Caco-2 (cell line): Measurements from ENCODE around the gene AGFG2. TPM values are rescaled to one million over a fixed set of nuclear protein-coding genes. Genes with fewer than 3 reads are reported as not detected.
A peak's percentile ranks its signal among the peaks of the same experiment; 100 is the strongest.

Experiments
- BruUV-seq: library from RNA; stranded (reverse); fragments of 400-500 nt; replicated peaks from 2 replicates; lab custom pipeline; 2021; lab: Mats Ljungman, UMichigan
- CTCF ChIA-PET: fragments of 300-600 bp; sonication (Branson Sonifier 250); formaldehyde crosslinking; loops from one replicate; lab custom pipeline; 2022; ENCODE audit warnings: antibody characterized with exemption; lab: Charles Lee
- POLR2A ChIA-PET: fragments of 300-600 bp; sonication (Branson Sonifier 250); formaldehyde crosslinking; loops from one replicate; lab custom pipeline; 2022; ENCODE audit warnings: antibody characterized with exemption; lab: Charles Lee
- DNase-seq, 2 experiments: peaks; one replicate each; pipeline versions ENCODE4 v3.0.0 to v3.0.0-alpha.2; 2020 to 2022
- H3K27me3 ChIP-seq: replicated peaks from 2 replicates; pipeline ENCODE4 v1.6.0; 2011; ENCODE audit warnings: low read length; ENCODE audit not compliant: control insufficient read depth, insufficient read depth
- H3K36me3 ChIP-seq: 2 replicates; pipeline ENCODE4 v1.5.1; 2011; ENCODE audit warnings: low read length; ENCODE audit not compliant: control insufficient read depth, insufficient read depth
- H3K4me1 ChIP-seq: fragments of 250-450 bp; sonication (Bioruptor Pico); 2 replicates; pipeline ENCODE4 v1.5.1; 2020; ENCODE audit warnings: mild to moderate bottlenecking
- H3K4me3 ChIP-seq: 2 replicates; pipeline ENCODE4 v1.5.1; 2011; ENCODE audit warnings: low read depth, mild to moderate bottlenecking, control low read depth, low read length
- H3K9me3 ChIP-seq: fragments of 250-450 bp; sonication (Bioruptor Pico); 2 replicates; pipeline ENCODE4 v1.5.1; 2020; ENCODE audit warnings: mild to moderate bottlenecking, moderate library complexity
- H3K27ac Mint-ChIP-seq: one replicate; pipeline ENCODE4 v1.8.0; 2022; ENCODE audit warnings: mixed read lengths; ENCODE audit not compliant: unreplicated experiment
- H3K27me3 Mint-ChIP-seq: one replicate; pipeline ENCODE4 v1.8.0; 2022; ENCODE audit warnings: mixed read lengths; ENCODE audit not compliant: insufficient read depth, unreplicated experiment
- H3K36me3 Mint-ChIP-seq: one replicate; pipeline ENCODE4 v1.8.0; 2022; ENCODE audit warnings: mild to moderate bottlenecking, mixed read lengths; ENCODE audit not compliant: insufficient read depth, unreplicated experiment
- H3K4me1 Mint-ChIP-seq: one replicate; pipeline ENCODE4 v1.8.0; 2022; ENCODE audit warnings: low read depth, mixed read lengths; ENCODE audit not compliant: unreplicated experiment
- H3K4me3 Mint-ChIP-seq: one replicate; pipeline ENCODE4 v1.8.0; 2022; ENCODE audit warnings: mild to moderate bottlenecking, moderate library complexity, mixed read lengths; ENCODE audit not compliant: unreplicated experiment
- H3K9me3 Mint-ChIP-seq: one replicate; pipeline ENCODE4 v1.8.0; 2022; ENCODE audit warnings: mixed read lengths; ENCODE audit not compliant: unreplicated experiment
- CTCF ChIP-seq, 2 experiments: fragments of 200-600 bp in 1 of 2; IDR thresholded peaks; 1 replicate in 1 of 2; 2 replicates in 1 of 2; pipeline versions ENCODE4 v1.5.1 to v1.8.0; 2011 to 2022; ENCODE audit warnings: antibody characterized with exemption in 1 of 2, control low read depth in 1 of 2, inconsistent platforms in 1 of 2, low read depth in 1 of 2, low read length in 1 of 2, mild to moderate bottlenecking in 1 of 2, moderate library complexity in 1 of 2; ENCODE audit not compliant: insufficient read depth in 1 of 2, severe bottlenecking in 1 of 2, unreplicated experiment in 1 of 2
- intact Hi-C: fragments of 100-400 bp; cut with micrococcal nuclease; formaldehyde crosslinking; loops from one replicate; pipeline ENCODE4 v1.10.0; 2022; ENCODE audit not compliant: unreplicated experiment
- total RNA-seq: library from RNA; stranded (reverse); gene quantifications from 2 replicates; pipeline ENCODE4 v1.2.3, GENCODE V29; 2022

The AGFG2 gene
- total RNA-seq, 1 experiment from 2014 or later = 60.7 TPM

GRCh38 chr7:100586266-100587025 is 47.4 kb downstream of the AGFG2 start, which contains the start of gene FBXO24:
TSS of gene FBXO24 (plus strand) at chr7:100586328. CDS start at chr7:100586626, 298 bp downstream.
- H3K36me3 Mint-ChIP-seq = peaks cover 25% of the 10 kb centered on the region
- CTCF ChIA-PET = interaction anchor here (0.6 to 3.5 kb wide), 25 partner anchors 14 to 454 kb away, joined by 3 to 18 read pairs (median 6); partner anchors contain the start of genes GIGYF1, MOSPD3, NYAP1 and POP7
- BruUV-seq = no TSS peak
- H3K27me3 ChIP-seq = no peaks in the 10 kb centered on the region
- no peaks in the 10 kb centered on the region for H3K9me3 ChIP-seq
- H3K4me1 ChIP-seq = peaks cover 13% of the 10 kb centered on the region
- no peak for TF ChIP-seq CTCF (IDR thresholded peaks at IDR 0.05; ENCODE audit: insufficient read depth in 1 of 2, low read depth in 1 of 2, low read length in 1 of 2, severe bottlenecking in 1 of 2, unreplicated experiment in 1 of 2)
- H3K4me3 ChIP-seq = peak within 1 kb of the TSS; percentile 74
- H3K9me3 Mint-ChIP-seq = no peaks in the 10 kb centered on the region
- H3K36me3 ChIP-seq = peaks cover 14% of the 10 kb centered on the region; the same call in 1 of the 2 replicates
- peak; percentile 100 for DNase-seq
- peak within 1 kb of the TSS; percentile 93 for H3K27ac Mint-ChIP-seq
- H3K4me1 Mint-ChIP-seq = peaks cover 11% of the 10 kb centered on the region
- POLR2A ChIA-PET = interaction anchor here (0.6 to 3.6 kb wide), 26 partner anchors 8 to 1105 kb away, joined by 3 to 60 read pairs (median 5); partner anchors contain the start of genes AGFG2, GIGYF1, GNB2 and MEPCE
- no peaks in the 10 kb centered on the region for H3K27me3 Mint-ChIP-seq
- peak within 1 kb of the TSS; percentile 86 for H3K4me3 Mint-ChIP-seq
- intact Hi-C loops = loop anchor here (1.0 to 2.0 kb wide), 5 partner anchors 18 to 266 kb away; partner anchors contain the start of genes GNB2, MOSPD3 and SLC12A9

- ChIA-PET CTCF (interaction anchor here (0.5 to 1.8 kb wide), 21 partner anchors 11 to 629 kb away, joined by 3 to 21 read pairs (median 4); partner anchors contain the start of genes AGFG2, MOSPD3, PLOD3 and POP7), POLR2A (no interaction called here)
- no peak for DNase-seq
- H3K27me3 ChIP-seq = no peaks in the 10 kb centered on the region
- Mint-ChIP-seq H3K27me3 (no peaks in the 10 kb centered on the region), H3K27ac (no peak overlapping the region), H3K4me1 (peaks cover 11% of the 10 kb centered on the region), H3K36me3 (peaks cover 34% of the 10 kb centered on the region), H3K9me3 (no peaks in the 10 kb centered on the region), H3K4me3 (peak overlapping the region; percentile 14)
- intact Hi-C loops = loop anchor here (1.0 kb wide), 1 partner anchor 119 kb away; no protein-coding TSS in a partner anchor
- H3K4me3 ChIP-seq = no peak overlapping the region
- no peaks in the 10 kb centered on the region for H3K9me3 ChIP-seq
- H3K4me1 ChIP-seq = peaks cover 7% of the 10 kb centered on the region
- 0 out of 2 replicates have a peak, but pooled peaks cover 2% of the 10 kb centered on the region for H3K36me3 ChIP-seq
- no TSS peak for BruUV-seq
- peak in 1 of 2 experiments; percentile 34 for TF ChIP-seq CTCF (IDR thresholded peaks at IDR 0.05; ENCODE audit: insufficient read depth in 1 of 2, low read depth in 1 of 2, low read length in 1 of 2, severe bottlenecking in 1 of 2, unreplicated experiment in 1 of 2)
Measured at GRCh38 chr7:100588438-100588837, 49.4 kb downstream of the AGFG2 start.

GRCh38 chr7:100589341-100589947 is 50.4 kb downstream of the AGFG2 start:
- POLR2A ChIA-PET = no interaction called here
- H3K4me3 Mint-ChIP-seq = no peak overlapping the region

More at GRCh38 chr7:100589341-100589947, 50.4 kb downstream of the AGFG2 start:
- CTCF ChIA-PET = interaction anchor here (0.5 to 1.8 kb wide), 10 partner anchors 10 to 263 kb away, joined by 3 to 21 read pairs (median 4); partner anchors contain the start of genes AGFG2, EPHB4, MOSPD3 and SLC12A9
- no peaks in the 10 kb centered on the region for H3K9me3 ChIP-seq
- Mint-ChIP-seq H3K36me3 (peaks cover 40% of the 10 kb centered on the region), H3K4me1 (peaks cover 6% of the 10 kb centered on the region), H3K9me3 (no peaks in the 10 kb centered on the region), H3K27me3 (no peaks in the 10 kb centered on the region), H3K27ac (no peak overlapping the region)
- DNase-seq = no peak
- no TSS peak for BruUV-seq
- no peaks in the 10 kb centered on the region for H3K4me1 ChIP-seq
- TF ChIP-seq CTCF (IDR thresholded peaks at IDR 0.05; ENCODE audit: insufficient read depth in 1 of 2, low read depth in 1 of 2, low read length in 1 of 2, severe bottlenecking in 1 of 2, unreplicated experiment in 1 of 2) = no peak
- no peak overlapping the region for H3K4me3 ChIP-seq
- intact Hi-C loops = no loop called here
- no peaks in the 10 kb centered on the region for H3K27me3 ChIP-seq
- H3K36me3 ChIP-seq = no peaks in the 10 kb centered on the region
